Central memory CD8-positive, alpha-beta T cell (primary cell): ENCODE measurements around the gene SERTAD4.
A peak's percentile ranks its signal among the peaks of the same experiment; 100 is the strongest.
"Not testable (repeated sequence)": the region's sequence is repeated elsewhere in the genome, so short reads cannot be mapped to it uniquely, and the experiment has no call there.

Experiments used
- ATAC-seq: fragments of 150-1000 bp; cut with Tn5 transposase; replicated peaks from 2 replicates; pipeline ENCODE4 v1.10.0; 2022; ENCODE audit warnings: mild to moderate bottlenecking, moderate FRiP score, moderate number of reproducible peaks; ENCODE audit not compliant: poor library complexity, severe bottlenecking; ENCODE audit errors: extremely low read depth
- DNase-seq, 2 donors: peaks; one replicate each; pipeline ENCODE4 v3.0.0; 2021; ENCODE audit warnings: low spot score in 2 of 2
- H3K27ac Mint-ChIP-seq: one replicate; pipeline ENCODE4 v1.8.0; 2022; ENCODE audit warnings: low read depth, mild to moderate bottlenecking, moderate library complexity, mixed read lengths
- H3K27me3 Mint-ChIP-seq: one replicate; pipeline ENCODE4 v1.8.0; 2022; ENCODE audit warnings: mixed read lengths
- H3K36me3 Mint-ChIP-seq: one replicate; pipeline ENCODE4 v1.8.0; 2022; ENCODE audit warnings: mild to moderate bottlenecking, moderate library complexity, mixed read lengths; ENCODE audit not compliant: insufficient read depth
- H3K4me1 Mint-ChIP-seq: one replicate; pipeline ENCODE4 v1.8.0; 2022; ENCODE audit warnings: mixed read lengths
- H3K4me3 Mint-ChIP-seq: one replicate; pipeline ENCODE4 v1.8.0; 2022; ENCODE audit warnings: mild to moderate bottlenecking, moderate library complexity, mixed read lengths
- H3K9me3 Mint-ChIP-seq: one replicate; pipeline ENCODE4 v1.8.0; 2022; ENCODE audit warnings: mixed read lengths

Gene SERTAD4

DNA sequence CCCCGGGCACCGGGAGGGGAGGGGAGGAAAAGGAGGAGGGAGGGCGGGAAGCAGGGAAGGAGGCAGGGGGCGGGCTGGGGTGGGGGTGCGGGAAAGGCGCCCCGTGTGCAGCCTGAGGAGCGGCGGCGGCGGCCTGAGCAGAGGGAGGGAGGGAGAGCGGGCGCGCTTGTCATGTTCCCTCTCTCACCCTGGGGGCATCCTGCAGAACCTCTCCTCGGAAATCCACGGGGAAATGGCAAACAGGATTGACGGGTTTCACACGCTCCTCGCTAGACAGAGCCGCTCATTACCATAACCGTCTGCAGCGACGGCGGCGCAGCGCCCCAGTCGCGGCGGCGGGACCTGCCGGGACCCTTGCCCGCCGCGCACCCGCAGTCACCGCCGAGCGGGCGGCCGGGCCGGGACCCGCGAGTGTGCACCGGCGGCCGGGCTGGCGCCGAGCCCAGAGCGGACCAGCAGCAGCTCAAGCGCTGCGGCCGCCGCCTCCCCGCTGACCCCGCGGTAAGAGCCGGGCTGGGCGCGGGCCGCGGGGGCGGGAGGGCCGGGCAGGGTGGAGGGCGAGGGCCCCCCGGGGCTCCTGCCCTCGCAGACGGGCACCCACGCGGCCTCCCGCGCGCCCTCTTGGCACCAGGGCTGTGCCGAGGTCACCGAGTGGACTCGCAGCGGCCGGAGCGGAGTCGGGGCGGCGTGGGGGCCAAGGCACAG lies at the start of gene SERTAD4:
Gene SERTAD4, plus strand, starts transcription at position 286 of the 705 bp plus-strand sequence. CDS start 5,165 bp downstream, outside the sequence.
- Mint-ChIP-seq H3K36me3 (no peaks in the 10 kb centered on the region), H3K27ac (no peak within 1 kb of the TSS), H3K27me3 (peaks cover 57% of the 10 kb centered on the region), H3K4me3 (peak within 1 kb of the TSS; percentile 67), H3K4me1 (peaks cover 6% of the 10 kb centered on the region), H3K9me3 (no peaks in the 10 kb centered on the region)
- no peak for ATAC-seq
- DNase-seq, result no peak

DNA sequence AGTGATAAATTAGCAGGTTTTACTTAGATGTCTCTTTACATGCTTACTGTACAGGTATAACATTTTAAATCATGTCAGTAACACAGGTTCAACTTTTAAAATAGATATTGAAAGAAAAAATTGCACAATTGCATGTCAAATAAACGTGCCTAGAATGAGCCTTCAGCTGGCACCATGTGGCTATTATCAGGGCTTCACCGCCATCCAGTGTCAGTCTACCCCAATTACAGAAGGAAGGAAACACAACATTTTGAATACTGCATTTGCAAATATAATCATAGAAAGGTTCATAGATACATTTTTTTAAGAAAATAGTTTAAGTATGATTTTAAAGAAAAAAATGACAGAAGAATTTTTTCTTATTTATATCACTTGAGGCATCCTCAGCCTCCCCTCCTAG lies 47.5 kb upstream of the SERTAD4 start:
- Mint-ChIP-seq H3K9me3 (no peaks in the 10 kb centered on the region), H3K27ac (no peak overlapping the region), H3K36me3 (peaks cover 1% of the 10 kb centered on the region), H3K27me3 (peaks cover 28% of the 10 kb centered on the region), H3K4me1 (no peaks in the 10 kb centered on the region), H3K4me3 (no peak overlapping the region)
- ATAC-seq (no peak), DNase-seq (no peak)

DNA sequence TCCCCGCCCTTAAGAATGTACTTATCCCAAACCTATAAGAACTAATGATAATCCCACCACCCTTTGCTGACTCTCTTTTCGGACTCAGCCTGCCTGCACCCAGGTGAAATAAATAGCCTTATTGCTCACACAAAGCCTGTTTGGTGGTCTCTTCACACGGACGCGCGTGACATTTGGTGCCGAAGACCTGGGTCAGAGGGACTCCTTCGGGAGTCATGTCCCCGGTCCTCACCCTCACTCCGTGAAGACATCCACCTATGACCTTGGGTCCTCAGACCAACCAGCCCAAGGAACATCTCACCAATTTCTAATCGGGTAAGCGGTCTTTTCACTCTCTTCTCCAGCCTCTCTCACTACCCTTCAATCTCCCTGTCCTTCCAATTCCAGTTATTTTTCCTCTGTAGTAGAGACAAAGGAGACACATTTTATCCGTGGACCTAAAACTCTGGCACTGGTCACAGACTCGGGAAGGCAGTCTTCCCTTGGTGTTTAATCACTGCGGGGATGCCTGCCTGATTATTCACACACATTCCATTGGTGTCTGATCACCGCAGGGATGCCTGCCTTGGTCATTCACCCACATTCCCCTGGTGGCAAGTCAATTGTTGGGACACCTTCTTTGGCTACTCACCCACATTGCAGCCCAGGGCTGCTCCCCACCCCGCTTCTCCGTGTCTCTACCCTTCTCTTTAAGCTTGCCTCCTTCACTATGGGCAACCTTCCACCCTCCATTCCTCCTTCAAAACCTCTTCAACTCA lies 44.6 kb upstream of the SERTAD4 start:
- H3K4me3 Mint-ChIP-seq, H3K4me1 Mint-ChIP-seq, H3K36me3 Mint-ChIP-seq, H3K27ac Mint-ChIP-seq, ATAC-seq, H3K27me3 Mint-ChIP-seq, H3K9me3 Mint-ChIP-seq, DNase-seq: not testable (repeated sequence)

DNA sequence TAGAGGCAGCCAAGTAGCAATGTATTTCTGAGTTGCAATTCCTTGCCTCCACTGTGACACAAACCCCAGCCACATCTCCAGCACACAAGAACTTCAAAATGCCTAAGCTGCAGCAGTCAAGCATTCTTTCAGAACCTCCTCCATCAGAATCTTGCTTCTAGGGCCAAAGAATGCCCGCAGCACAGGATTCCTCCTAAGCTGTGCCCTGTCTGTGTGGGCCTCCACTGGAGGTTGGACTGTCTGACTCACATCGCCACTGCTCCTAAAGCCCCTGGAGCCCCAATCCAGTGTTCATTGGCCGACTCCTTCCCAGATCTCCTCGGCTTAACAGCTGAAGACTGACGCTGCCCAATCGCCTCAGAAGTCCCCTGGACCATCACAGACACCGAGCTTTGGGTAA lies 43.2 kb upstream of the SERTAD4 start:
- Mint-ChIP-seq H3K27me3 (no peaks in the 10 kb centered on the region), H3K4me1 (no peaks in the 10 kb centered on the region), H3K9me3 (no peaks in the 10 kb centered on the region), H3K36me3 (no peaks in the 10 kb centered on the region), H3K27ac (no peak overlapping the region), H3K4me3 (no peak overlapping the region)
- no peak for ATAC-seq
- no peak for DNase-seq

DNA sequence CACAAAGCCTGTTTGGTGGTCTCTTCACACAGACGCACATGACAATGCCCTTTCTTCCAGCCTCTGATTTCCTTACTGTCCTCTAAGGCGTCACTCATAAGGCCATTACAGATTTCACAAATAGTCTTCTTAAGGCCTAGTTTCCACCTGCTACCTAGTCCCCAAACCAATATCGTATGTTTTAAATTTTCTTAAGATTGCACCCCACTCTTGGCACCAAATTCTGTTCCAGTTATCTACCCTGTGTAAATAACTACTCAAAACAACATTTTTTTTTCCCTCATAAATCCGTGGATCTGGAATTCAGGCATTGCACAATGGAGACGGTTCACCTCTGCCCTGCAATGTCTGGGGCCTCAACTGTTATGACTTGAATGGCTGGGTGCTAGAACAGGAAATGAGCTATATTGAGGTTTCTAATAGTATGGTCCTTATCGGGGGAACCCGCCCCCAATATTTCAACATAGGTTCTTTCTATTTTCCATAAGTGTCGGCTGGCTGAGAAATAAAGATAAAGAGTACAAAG lies 36.9 kb upstream of the SERTAD4 start:
- peaks cover 5% of the 10 kb centered on the region for H3K9me3 Mint-ChIP-seq
- H3K4me3 Mint-ChIP-seq, result no peak overlapping the region
- H3K27me3 Mint-ChIP-seq, result no peaks in the 10 kb centered on the region
- no peaks in the 10 kb centered on the region for H3K4me1 Mint-ChIP-seq
- ATAC-seq (no peak), DNase-seq (no peak)
- no peak overlapping the region for H3K27ac Mint-ChIP-seq
- H3K36me3 Mint-ChIP-seq, result no peaks in the 10 kb centered on the region

DNA sequence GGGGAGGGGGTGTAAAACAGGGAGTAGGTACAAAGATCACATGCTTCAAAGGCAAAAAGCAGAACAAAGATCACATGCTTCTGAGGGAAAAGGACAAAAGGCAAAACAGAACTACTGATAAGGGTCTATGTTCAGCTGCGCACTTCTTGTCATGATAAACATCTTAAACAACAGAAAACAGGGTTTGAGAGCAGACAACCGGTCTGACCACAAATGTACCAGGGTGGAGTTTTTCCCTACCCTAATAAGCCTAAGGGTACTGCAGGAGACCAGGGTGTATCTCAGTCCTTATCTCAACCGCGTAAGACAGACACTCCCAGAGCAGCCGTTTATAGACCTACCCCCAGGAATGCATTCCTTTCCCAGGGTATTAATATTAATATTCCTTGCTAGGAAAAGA lies 36.3 kb upstream of the SERTAD4 start:
- ATAC-seq, H3K4me3 Mint-ChIP-seq, H3K4me1 Mint-ChIP-seq, H3K27ac Mint-ChIP-seq, H3K27me3 Mint-ChIP-seq, H3K36me3 Mint-ChIP-seq, H3K9me3 Mint-ChIP-seq, DNase-seq: not testable (repeated sequence)

DNA sequence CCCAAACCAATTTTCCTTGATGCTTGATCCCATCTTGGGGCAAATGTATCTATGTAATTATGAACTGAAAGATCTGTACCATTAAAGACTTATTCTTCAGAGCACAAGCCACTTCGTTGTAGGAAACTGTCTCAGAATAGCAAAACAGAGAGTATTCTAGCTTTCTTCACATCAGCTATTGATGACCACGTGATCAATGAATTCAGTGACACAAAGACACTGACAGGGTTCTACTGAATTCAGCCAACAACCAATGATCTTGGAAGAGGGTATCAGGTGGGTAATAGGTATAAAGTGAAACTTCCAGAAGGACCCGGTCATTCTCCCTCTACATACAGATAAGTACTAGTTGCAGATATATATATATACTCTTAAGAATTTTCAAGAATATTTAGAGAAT lies 33.8 kb upstream of the SERTAD4 start:
- peaks cover 8% of the 10 kb centered on the region for H3K27me3 Mint-ChIP-seq
- no peaks in the 10 kb centered on the region for H3K4me1 Mint-ChIP-seq
- peaks cover 5% of the 10 kb centered on the region for H3K9me3 Mint-ChIP-seq
- H3K36me3 Mint-ChIP-seq, result no peaks in the 10 kb centered on the region
- no peak overlapping the region for H3K4me3 Mint-ChIP-seq
- no peak for ATAC-seq
- no peak overlapping the region for H3K27ac Mint-ChIP-seq
- no peak for DNase-seq

DNA sequence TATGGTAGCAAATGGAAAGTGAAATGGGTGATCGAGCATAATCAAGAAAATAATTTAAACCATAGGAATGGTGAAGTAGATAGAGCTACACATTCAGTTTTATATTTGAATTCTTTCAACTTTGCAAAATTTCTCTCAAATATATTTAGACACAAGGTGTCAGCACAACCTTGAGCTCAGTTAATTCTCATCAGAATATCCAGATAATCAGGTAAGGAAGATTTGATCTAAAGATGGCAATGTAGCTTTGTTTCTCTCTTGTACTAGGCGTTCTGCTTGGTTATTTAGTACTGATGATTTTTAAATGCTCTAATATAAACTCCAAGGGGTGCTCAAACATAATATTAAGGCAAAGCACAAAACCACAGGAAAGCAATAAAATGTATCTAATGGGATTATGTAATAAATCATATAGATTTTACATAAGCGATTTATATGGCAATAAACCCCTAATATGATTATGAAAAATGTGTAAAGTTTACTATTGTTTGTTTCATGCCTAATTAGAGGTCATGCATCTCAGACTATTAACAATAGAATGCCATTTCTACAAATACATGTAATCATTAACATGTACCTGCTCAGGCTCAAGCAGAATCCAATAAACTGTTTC lies 32.4 kb upstream of the SERTAD4 start:
- ATAC-seq (no peak), DNase-seq (no peak)
- Mint-ChIP-seq H3K27ac (no peak overlapping the region), H3K4me3 (no peak overlapping the region), H3K36me3 (no peaks in the 10 kb centered on the region), H3K9me3 (peaks cover 5% of the 10 kb centered on the region), H3K27me3 (peaks cover 8% of the 10 kb centered on the region), H3K4me1 (no peaks in the 10 kb centered on the region)

DNA sequence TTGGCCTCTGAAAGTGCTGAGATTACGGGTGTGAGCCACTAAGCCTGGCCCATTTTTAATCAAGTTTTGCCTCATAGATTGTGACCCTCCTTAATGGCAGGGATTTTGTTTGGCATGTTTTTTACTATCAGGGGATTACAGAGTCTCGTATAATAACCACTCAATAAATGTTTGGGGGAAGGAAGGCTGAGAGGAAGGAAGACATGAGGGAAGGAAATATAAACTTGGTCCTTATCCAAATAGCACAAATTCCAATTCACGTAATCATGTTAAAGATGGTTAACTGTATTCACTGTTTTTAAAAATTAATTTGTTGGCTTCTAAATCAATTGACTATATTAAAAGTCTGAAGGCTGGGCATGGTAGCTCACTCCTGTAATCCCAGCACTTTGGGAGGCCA lies 30.9 kb upstream of the SERTAD4 start:
- H3K4me3 Mint-ChIP-seq, result no peak overlapping the region
- no peaks in the 10 kb centered on the region for H3K9me3 Mint-ChIP-seq
- no peaks in the 10 kb centered on the region for H3K4me1 Mint-ChIP-seq
- H3K36me3 Mint-ChIP-seq, result no peaks in the 10 kb centered on the region
- ATAC-seq (no peak), DNase-seq (no peak)
- peaks cover 15% of the 10 kb centered on the region for H3K27me3 Mint-ChIP-seq
- H3K27ac Mint-ChIP-seq, result no peak overlapping the region

DNA sequence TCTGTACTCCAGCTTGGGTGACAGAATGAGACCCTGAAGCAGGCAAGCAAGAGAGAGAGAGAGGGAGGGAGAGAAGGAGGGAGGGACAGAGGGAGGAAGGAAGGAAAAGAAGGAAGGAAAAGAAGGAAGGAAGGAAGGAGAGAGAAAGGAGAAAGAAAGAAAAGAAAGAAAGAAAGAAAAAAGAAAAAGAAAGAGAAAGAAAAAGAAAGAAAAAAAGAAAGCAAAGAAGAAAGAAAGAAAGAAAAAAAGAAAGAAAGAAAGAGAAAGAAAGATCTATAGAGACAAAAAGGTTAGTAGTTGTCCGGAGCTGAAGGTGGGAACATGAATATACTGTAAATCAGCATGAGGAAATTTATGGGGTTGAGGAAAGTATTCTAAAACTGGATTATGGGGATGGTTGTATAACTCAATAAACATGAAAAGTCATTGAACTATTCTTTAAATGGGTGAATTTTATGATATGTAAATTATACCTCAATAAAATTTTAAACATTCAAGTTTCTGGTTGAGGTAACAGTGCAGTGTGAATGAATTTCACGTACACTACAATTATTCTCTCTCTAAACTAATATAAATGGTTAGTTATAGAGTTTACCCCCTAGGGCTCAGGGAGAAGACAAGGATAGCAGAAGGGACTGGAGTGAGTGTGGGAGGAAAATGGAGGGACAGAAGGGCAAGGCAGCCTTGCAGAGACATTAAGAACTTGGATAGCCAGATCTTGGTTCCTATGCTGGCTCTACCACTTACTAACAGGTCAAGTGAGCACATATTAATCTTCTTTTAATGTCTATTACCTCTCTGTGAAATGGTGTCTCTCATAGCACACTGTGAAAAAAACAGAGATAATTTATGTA lies 24.8 kb upstream of the SERTAD4 start:
- DNase-seq, result no peak
- no peak overlapping the region for H3K27ac Mint-ChIP-seq
- no peak overlapping the region for H3K4me3 Mint-ChIP-seq
- no peak for ATAC-seq
- peaks cover 40% of the 10 kb centered on the region for H3K27me3 Mint-ChIP-seq
- no peaks in the 10 kb centered on the region for H3K36me3 Mint-ChIP-seq
- H3K9me3 Mint-ChIP-seq, result no peaks in the 10 kb centered on the region
- H3K4me1 Mint-ChIP-seq, result no peaks in the 10 kb centered on the region

DNA sequence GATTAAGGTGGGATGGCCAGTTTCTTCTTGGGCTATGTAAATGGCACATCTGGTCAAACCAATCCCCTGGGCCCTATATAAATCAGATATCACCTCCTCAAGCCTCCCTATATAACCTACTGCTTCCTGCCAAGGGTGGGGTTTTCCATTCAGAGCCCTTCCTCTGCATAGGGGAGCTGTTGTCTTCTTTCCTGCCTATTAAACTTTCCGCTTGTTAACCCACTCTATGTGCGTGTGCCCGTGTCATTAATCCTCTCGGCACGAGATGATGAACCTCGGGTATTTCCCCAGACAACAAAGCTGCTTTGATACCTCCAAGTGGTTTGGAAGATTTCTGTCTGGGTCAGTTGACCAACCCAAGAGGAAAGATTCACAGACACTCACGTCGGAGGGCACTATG lies 19.3 kb upstream of the SERTAD4 start:
- H3K36me3 Mint-ChIP-seq, result no peaks in the 10 kb centered on the region
- H3K27ac Mint-ChIP-seq, result no peak overlapping the region
- no peak for DNase-seq
- H3K9me3 Mint-ChIP-seq, result no peaks in the 10 kb centered on the region
- H3K4me3 Mint-ChIP-seq, result no peak overlapping the region
- H3K27me3 Mint-ChIP-seq, result peaks cover 61% of the 10 kb centered on the region
- ATAC-seq, result no peak
- H3K4me1 Mint-ChIP-seq, result no peaks in the 10 kb centered on the region
